Posterior vena cava (tissue), 2 donors: ENCODE data around the gene MRPS23. TPM values are rescaled to one million over a fixed set of nuclear protein-coding genes. Genes with fewer than 3 reads are reported as not detected.
A peak's percentile ranks its signal among the peaks of the same experiment; 100 is the strongest.

Experiments used
- DNase-seq: peaks from one replicate; pipeline ENCODE4 v3.0.0-alpha.2; 2020; ENCODE audit warnings: low spot score
- intact Hi-C, 2 donors: fragments of 100-400 bp; cut with DNase I; formaldehyde crosslinking; loops; one replicate each; pipeline versions ENCODE4 v1.14.1 to v1.14.2; 2022 to 2023
- total RNA-seq, 2 donors: library from RNA; stranded (reverse); fragmentation: NEBNext Ultra II Directional; extraction: Animal tissue kit (Norgen Biotek cat#: 25700); gene quantifications; one replicate each; pipeline ENCODE4 v1.2.1, GENCODE V29; 2021
- donor health status: DM: yes; HTN: yes; CAD: no.
- donor health status: DM: yes; HTN: yes; CAD: no.

The MRPS23 gene
- total RNA-seq, 2 donors from 2014 or later: 25.2 to 26.5 TPM

DNA sequence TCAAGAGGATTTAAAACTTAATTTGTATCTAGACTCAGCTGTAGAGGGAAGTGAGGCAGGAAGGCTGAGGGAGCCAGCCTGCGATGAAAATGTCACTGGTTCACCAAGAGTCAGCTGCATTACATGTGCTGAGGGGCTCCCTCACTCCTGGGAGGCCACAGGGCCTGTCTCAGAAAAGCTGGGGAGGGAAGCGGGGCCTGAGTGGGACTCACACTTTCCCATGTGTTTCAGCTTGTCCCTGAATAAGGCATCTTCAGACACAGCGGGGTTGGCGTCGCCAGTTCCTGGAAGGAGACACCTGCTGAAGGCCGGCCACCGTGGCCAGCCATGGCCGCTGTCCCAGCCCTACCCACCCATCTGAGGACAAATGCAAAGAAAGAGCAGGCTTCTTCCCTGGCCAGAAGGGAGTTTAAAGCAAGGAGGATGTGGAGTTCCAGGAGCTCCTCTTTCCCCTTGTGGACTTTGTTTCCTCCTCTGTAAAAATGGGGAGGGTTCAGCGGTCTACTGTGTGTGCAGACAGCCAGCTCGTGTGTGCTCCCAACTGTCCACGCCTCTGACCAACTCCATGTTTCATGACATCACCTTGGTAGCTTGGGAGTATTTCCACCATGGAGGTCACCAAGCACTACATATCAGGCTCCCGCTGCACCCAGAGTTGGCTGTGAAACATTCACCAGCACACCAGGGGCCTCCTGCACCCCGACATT, 19.2 kb upstream of the MRPS23 start:
- DNase-seq: no peak
- intact Hi-C loops: no loop called here

DNA sequence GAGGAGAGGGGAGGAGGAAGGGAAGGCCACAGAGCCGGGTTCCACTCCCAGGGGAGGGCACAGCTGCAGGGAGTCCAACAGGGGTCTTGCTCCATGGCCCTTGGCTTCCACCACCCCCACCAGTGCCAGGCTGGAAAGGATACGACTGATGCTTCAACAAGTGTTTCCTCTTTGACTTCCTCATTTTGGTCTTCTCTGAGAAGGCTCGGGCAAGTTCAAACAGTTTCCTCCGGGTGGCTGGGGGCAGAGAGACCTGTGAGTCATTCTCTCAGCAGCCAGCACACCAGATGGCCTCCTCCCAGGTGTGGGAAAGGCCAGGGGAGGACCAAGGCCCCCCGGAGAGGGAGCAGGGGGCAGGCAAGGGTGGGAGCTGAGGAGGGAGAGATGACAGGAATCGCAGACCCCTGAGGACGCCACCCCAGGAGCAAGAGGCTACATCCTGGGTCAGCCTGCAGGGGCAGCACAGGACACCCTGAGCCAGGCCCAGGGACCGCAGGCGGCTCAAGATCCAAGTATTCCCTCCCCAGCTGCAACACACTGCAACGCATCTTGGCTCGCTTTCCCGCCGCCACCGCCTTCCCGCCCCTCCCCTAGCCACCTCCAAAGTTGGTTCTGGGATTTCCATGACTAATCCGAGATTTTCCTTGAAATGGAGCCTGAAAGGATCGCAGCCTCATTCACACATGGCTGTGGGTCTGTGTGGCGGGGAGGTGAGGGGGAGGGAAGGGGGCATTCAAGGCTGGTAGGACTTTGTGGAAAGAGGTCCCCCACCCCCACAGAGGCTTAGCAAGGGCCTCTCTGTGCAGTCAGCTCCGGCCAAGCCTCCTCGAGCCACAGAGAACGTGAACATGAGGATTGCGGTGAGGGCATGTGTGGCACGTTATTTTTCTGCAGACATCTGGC, 18.4 kb upstream of the MRPS23 start:
- intact Hi-C loops: no loop called here
- peak; percentile 94 for DNase-seq

DNA sequence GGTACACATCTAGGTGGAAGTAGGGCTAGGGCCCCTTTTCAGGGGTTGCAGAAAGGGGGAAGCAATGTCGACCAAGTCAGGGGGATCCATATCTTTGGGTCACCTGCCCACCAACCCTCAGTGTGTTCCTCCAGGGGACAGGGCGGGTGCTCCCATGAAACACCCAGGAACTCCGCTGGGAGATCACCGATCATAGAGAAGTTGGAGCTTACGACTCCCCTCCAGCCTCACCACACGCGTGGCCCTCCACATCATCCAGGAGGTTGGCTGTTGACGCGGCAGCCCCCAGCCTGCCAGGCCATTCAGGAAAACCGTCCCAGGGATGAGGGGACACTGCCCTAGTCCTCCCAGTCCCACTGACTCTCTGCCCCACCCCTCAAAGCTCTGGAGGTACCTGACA, 17.3 kb upstream of the MRPS23 start:
- intact Hi-C loops: no loop called here
- DNase-seq: no peak

DNA sequence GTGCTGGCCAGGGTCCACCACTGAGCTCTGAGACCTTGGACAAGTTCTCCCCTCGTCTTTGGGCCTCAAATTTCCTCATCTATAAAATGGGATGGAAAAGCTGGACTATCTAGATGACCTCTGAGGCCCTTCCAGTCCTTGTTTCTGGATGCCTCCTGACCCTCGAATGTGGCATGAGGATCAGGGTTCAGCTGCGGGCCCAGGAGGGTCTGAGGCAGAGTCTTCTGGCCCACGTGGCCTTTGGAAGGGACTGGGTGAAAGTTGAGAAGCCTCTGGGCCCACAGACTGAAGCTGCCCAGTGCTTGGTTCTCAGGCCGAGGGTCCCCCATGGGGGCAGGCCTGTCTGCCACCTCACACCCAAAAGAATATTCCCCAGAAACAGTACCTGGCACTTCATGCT, 16.9 kb upstream of the MRPS23 start:
- intact Hi-C loops: no loop called here
- no peak for DNase-seq

DNA sequence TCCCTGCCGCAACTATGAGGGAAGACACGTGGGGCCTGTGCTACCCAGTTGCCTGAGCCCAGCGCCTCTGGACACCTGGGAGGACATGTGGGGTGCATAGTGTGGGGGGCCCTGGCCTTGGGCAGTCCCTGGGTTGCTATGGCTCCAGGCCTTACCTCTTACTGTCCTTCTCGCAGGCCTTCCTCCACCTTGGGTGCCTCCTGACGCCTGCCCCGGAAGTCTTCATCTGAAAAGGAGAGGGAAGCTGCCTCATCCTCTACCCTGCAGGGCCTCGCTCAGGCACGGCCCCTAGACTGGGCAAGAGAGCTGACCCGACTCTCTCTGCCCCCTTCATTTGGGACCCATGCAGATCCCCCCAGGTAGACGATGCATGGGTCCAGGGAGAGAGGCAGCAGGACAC, 16.5 kb upstream of the MRPS23 start:
- intact Hi-C loops: no loop called here
- DNase-seq: no peak

DNA sequence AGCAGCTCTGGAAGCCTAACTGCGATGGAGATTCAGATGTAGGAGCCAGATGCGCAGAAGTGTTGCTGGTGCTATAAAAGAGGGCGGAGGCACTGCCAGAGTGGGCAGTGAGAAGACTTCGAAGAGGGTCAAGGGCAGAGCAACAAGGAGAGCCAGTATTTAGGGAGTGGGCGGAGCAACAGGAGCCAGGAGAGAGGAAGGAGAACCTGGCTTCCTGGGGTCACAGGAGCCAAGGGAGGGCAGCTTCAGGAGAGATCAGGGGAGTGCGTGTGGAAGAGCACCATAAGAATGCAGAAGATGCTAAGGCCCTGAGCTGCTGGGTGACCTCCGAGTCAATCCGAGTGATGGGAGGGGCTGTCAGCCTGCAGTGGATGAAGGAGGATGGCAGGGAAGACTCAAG, 14.4 kb upstream of the MRPS23 start:
- intact Hi-C loops: no loop called here
- no peak for DNase-seq

DNA sequence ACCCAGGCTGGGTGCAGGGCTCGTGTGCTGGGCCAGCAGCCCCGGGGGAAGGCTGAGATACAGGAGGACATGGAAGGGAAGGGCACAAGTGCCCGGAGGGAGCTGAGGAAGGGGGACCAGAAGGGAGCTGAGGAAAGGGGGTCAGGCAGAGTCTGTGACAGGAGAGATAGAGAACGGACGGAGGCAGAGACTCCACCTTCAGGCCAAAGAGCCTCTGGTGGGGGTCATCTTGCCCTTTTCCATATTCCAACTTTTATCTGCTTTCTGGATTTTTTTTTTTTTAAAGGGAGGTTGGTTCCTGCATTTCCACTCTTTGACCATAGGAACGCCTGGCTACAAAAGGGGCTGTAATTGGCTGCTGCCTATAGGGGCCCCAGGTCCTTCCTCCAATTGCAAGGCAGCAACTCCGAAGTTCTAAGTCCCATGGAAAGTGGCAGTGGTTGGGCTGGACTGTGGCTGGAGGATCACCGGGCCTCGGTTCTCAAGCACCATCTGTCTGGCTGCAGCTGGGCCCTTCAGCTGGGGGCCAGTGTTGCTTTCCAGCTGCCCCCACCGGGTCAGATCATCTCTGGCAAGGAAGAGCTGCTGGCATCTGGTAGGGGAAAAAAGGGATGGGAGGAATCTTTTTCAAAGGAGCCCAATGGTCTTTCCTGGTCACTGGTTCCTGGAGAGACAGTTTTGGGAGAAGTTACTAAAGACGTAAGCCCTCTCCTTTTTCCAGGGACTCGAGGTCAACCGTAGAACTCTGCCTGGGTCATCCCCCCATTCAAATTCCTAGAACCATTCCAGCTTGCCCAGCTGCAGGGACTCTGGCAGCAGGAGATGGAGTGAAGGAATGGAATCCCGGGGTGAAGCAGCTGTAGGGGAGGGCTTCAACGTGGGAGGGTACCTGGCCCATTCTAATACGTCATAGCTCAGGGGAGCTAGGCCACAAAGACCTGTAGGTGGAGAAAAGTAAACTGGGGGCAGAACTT, 13.1 kb upstream of the MRPS23 start:
- no peak for DNase-seq
- intact Hi-C loops: no loop called here

DNA sequence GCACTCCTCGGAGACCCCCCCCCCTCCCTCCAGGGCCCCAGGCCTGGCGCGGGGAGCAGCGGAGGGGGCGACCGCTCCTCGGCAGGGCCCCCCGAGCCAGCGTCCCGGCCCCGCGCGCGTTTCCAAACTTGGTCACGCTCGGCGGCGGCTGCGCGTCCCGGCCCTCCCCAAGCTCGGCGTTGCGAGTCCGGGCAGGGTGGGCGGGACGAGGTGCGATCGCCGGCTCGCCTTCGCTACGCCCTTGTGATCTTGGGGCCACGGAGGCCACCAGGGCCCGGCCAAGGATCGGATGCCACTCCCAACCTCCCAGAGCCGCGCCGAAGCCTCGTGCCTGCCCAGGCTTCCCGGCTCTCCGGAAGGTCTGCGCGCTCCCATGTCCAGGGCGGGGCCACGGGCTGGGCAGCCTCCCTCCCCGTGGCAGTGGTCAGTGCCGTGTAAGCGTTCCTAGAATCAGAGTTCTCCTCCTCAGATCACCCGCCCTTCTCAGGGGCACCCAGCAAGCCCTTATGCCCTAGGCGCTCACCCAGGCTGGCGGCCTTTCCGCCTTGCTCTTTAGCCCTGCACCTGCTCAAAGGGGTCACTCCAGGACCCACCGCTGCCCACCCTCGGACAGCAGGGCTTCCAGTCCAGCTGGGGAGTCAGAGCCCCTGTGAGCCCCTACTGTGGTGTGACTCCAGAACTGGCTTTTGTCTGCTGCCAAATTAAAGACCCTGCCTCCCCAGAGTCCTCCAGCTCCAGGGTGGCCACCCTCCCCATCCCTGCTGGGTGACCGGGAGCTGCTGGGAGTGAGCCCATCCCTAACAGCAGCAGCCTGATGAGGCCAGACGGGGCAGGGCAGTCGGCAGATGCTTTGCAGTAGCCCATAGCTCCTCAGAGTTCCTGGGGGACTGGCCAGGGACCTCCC, 12.2 kb upstream of the MRPS23 start:
- DNase-seq: peak; percentile 93
- intact Hi-C loops: no loop called here

DNA sequence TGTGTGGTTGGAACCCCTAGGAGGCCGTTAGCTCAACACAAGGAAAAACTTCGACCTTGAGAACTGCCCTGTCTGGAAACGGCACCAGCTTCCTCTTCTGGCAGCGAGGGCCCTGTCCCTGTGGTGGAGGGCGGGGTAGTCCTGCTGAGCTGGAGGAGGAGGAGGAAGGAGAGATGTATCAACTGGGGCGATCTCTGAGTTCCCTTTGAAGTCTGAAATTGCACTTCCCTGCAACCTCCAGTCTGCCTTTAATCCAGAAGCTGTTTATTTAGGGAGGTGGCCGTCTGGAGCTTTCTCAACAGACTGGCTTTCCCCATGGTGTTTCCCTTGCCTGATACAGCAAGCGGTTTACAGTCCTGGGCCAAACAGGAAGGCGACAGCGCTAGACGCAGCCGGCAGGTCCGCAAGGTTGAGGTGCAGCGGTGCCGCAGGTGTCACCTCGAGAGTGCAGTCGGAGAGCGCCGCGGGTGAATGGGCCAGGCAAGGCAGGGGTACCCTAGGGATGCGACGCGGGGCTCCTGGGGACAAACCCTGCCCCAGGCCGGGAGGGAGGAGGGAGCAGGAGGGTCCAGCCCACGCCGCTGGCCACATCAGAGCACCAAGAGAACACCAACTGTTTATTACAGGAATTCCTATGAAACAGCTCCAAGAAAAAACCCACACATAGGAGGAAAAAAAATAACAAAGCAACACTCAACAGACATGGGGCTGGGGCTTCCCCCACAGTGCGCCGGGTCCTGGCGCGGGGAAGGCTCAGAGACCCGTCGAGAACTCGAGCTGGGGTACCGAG, 11.4 kb upstream of the MRPS23 start:
- intact Hi-C loops: no loop called here
- DNase-seq: peak; percentile 90

DNA sequence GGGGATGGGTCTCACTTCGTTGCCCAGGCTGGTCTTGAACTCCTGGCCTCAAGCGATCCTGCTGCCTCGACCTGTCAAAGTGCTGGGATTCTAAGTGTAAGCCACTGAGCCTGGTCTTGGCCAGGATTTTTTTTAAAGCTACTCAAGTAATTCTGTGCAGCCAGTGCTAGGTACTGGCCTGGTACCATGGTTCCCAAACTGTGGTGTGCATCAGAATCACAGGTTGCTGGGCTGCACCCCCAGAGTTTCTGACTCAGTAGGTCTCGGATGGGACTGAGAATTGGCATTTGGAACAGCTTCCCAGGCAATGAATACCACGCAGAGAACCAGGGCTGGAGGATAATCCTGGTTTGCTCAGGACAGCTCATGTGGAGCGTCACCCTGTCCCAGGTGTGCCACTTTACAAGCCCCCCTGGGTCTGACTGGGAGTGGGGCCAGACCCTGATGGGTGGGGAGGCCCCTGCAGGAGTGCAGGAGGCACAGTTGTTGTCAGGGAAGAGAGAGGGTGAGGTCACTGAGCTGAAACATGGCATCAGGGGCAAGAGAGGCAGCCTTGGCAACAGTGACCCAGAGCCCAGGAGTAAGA, 10.7 kb upstream of the MRPS23 start:
- intact Hi-C loops: no loop called here
- no peak for DNase-seq

DNA sequence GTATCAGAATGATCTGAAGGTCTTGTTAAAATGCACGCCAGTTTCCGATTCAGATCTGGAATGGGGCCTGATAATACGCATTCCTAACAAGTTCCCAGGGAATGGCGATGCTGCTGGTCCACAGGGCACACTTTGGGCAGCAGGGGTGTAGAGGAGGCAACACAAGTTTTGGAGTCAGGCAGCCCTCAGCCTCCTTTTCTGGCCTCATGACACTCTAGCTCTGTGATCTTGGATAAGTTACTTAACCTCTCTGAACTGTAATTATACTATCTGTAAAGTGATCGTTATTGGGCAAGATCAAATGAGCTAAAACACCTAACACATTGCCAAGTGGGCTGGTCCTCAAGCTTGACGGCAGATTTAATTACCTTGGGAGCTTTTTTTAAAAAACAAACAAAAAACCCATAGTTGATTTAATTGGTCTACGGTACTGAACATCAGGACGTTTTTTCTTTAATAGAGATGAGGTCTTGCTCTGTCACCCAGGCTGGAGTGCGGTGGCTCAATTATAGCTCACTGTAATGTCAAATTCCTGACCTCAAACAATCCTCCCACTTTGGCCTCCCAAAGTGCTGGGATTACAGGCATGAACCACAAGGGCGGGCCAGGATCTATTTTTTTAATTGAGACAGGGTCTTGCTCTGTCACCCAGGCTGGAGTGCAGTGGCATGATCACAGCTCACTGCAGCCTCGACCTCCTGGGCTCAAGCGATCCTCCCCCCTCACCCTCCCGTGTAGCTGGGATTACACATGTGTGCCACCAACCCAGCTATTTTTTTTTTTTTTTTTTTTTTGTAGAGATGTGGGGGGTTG, 10.0 kb upstream of the MRPS23 start:
- DNase-seq: no peak
- intact Hi-C loops: loop anchor here (2.0 to 5.0 kb wide), 4 partner anchors 32 to 257 kb away; no protein-coding TSS in a partner anchor

DNA sequence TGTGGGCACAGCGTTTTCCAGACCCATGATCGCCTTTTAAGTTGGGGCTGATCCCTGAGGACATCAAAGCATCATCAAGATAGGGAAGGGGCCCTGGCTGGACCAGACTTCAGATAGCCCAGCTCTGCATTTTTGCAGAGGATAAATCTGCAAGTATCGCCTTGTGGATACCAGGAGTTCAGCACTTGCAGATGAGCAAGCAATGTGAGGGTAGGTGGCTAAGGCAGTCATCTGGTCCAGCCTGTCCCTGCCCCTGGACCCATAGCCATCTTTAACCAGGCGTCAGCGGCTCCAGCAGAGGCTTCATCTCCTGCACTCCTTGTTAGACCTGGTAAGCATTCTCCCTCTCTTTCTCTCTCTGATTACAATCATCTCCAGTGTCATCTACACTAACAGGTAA, 9.0 kb upstream of the MRPS23 start:
- DNase-seq: no peak

DNA sequence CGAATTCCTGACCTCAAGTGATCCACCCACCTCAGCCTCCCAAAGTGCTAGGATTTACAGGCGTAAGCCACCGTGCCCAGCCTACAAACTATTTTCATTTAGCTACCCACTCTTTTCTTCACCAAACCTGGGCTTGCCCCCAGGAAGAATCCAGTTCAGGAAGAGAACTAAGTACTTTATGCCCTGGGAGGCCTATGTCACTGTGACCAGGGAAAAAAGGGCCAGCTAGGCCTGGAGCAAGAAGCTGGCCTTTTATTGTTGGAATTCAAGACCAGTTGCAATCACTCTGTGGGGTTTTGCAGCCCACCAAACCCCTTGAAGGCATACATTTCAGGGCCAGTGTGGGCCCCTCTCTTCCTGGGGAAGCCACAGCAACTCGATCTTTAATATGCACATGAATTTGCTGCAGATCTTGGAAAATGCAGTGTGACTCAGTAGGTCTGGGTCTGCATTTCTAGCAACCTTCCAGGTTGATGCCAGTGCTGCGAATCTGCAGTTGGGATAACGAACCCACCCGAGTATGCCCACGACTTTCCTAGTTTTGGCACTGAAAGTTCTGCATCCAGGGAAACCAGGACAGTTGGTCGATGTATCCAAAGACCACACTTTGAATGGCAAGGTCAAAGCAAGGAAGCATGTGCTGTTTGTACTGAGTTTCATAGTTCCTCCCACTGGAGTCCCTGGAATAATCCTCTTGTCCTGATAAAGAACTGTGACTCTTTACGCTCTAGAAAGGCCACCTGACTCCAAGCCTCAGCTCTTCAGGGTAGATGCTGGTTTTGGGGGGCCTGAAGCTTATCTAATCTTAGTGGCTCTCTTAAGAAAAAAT, 7.2 kb upstream of the MRPS23 start:
- no peak for DNase-seq
- intact Hi-C loops: loop anchor here (5.0 kb wide), 3 partner anchors 35 to 260 kb away; no protein-coding TSS in a partner anchor

More for the DNA sequence above, 9.0 kb upstream of the MRPS23 start:
- intact Hi-C loops: loop anchor here (2.0 to 5.0 kb wide), 4 partner anchors 33 to 258 kb away; no protein-coding TSS in a partner anchor

DNA sequence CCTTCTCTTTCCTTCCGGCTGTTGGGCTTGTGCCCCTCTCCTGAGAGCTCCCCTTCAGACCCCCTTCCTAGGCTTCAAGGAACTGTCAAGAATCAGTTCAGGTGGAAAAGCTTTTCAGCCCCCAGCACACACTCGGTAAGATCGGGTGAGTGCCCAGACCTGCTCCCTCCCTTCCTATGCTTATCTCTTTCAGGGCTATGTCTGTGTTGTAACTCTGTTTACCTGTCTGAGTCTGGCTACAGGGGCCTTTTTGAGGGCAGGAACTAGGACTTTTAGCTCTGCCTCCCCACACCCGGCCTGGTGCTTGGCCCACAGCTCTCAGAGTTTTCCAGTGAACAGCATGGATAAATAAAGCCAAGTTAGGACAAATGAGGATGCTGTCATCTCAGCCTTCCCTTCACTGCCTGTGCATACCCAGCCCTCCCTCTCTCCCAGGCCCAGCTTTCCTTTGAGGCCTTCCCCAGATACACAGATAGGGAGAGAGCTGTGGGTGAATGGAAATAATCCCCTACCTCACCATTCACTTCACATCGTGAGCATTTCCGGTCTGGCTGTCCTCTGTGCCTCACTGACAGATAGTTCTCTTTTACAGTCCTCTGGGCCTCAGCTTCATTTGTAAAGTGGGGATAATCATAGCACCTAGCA, 5.7 kb upstream of the MRPS23 start:
- DNase-seq: no peak
- intact Hi-C loops: loop anchor here (5.0 kb wide), 3 partner anchors 37 to 262 kb away; no protein-coding TSS in a partner anchor

DNA sequence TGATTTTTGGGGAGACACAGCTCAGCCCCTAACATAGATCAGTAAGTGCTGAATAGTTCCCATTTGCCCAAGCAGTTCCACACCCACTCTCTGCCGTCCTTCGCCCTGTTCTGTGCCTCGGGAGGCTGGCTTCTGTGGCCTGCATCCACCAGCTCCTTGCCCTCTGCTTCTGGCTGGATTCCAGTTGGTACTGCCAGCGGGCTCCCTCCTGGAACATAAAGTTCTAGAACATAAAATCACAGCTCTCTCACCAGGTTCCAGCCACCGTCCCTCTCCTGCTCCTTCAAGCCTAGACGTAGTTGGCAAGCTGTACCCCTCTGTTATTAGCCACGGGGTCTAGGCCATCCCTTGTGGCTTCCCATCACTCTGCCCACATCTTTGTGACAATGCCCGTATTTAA, 3.9 kb upstream of the MRPS23 start:
- intact Hi-C loops: no loop called here
- DNase-seq: no peak
